ENCODE data around the gene ZNF134. TPM values are rescaled to one million over a fixed set of nuclear protein-coding genes. Genes with fewer than 3 reads are reported as not detected.
A peak's percentile ranks its signal among the peaks of the same experiment; 100 is the strongest.

Gene ZNF134
- total and polyA plus RNA-seq, 9 of the 15 experiments (the other 6 are each of a cell fraction or from before 2014, with no cell fraction given) = 1.3 to 10.0 (median 5.7) TPM

DNA sequence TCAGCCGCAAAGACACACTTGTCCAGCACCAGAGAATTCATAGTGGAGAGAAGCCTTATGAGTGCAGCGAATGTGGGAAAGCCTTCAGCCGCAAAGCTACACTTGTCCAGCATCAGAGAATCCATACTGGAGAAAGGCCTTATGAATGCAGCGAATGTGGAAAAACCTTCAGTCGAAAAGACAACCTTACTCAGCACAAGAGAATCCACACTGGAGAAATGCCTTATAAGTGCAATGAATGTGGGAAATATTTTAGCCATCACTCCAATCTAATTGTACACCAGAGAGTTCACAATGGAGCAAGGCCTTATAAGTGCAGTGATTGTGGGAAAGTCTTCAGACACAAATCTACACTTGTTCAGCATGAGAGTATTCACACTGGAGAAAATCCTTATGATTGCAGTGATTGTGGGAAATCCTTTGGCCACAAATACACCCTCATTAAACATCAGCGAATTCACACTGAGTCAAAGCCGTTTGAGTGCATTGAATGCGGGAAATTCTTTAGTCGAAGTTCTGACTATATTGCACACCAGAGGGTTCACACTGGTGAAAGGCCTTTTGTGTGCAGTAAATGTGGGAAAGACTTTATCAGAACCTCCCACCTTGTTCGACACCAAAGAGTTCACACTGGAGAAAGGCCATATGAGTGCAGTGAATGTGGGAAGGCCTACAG, 6.8 kb downstream of the ZNF134 start (continued):
- TF ChIP-seq, protein P1, sequence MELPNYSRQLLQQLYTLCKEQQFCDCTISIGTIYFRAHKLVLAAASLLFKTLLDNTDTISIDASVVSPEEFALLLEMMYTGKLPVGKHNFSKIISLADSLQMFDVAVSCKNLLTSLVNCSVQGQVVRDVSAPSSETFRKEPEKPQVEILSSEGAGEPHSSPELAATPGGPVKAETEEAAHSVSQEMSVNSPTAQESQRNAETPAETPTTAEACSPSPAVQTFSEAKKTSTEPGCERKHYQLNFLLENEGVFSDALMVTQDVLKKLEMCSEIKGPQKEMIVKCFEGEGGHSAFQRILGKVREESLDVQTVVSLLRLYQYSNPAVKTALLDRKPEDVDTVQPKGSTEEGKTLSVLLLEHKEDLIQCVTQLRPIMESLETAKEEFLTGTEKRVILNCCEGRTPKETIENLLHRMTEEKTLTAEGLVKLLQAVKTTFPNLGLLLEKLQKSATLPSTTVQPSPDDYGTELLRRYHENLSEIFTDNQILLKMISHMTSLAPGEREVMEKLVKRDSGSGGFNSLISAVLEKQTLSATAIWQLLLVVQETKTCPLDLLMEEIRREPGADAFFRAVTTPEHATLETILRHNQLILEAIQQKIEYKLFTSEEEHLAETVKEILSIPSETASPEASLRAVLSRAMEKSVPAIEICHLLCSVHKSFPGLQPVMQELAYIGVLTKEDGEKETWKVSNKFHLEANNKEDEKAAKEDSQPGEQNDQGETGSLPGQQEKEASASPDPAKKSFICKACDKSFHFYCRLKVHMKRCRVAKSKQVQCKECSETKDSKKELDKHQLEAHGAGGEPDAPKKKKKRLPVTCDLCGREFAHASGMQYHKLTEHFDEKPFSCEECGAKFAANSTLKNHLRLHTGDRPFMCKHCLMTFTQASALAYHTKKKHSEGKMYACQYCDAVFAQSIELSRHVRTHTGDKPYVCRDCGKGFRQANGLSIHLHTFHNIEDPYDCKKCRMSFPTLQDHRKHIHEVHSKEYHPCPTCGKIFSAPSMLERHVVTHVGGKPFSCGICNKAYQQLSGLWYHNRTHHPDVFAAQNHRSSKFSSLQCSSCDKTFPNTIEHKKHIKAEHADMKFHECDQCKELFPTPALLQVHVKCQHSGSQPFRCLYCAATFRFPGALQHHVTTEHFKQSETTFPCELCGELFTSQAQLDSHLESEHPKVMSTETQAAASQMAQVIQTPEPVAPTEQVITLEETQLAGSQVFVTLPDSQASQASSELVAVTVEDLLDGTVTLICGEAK (IDR thresholded peaks at IDR 0.05) = no peak
- TF ChIP-seq, protein P1 (CRISPR knock-in tag; IDR thresholded peaks at IDR 0.05) = no peak
- no peak for TF ChIP-seq ZNF695 (CRISPR knock-in tag; IDR thresholded peaks at IDR 0.05)
- no peak for TF ChIP-seq STAG1 (CRISPR knock-in tag; IDR thresholded peaks at IDR 0.05; ENCODE audit: borderline replicate concordance)
- no peak for TF ChIP-seq RBM22 (IDR thresholded peaks at IDR 0.05; ENCODE audit: low read depth, low read length, poor library complexity, severe bottlenecking)
- TF ChIP-seq HDAC1 (IDR thresholded peaks at IDR 0.05) = no peak
- TF ChIP-seq KDM1A (IDR thresholded peaks at IDR 0.05) = peak in 1 of 2 experiments; percentile 39; a peak in 1 of 4 replicates
- no peak for TF ChIP-seq FUS (optimal IDR thresholded peaks at IDR 0.05; ENCODE audit: low read depth, low read length)
- no peak for TF ChIP-seq HOXB6 (CRISPR knock-in tag; IDR thresholded peaks at IDR 0.05; ENCODE audit: borderline replicate concordance)
- TF ChIP-seq, protein P2, sequence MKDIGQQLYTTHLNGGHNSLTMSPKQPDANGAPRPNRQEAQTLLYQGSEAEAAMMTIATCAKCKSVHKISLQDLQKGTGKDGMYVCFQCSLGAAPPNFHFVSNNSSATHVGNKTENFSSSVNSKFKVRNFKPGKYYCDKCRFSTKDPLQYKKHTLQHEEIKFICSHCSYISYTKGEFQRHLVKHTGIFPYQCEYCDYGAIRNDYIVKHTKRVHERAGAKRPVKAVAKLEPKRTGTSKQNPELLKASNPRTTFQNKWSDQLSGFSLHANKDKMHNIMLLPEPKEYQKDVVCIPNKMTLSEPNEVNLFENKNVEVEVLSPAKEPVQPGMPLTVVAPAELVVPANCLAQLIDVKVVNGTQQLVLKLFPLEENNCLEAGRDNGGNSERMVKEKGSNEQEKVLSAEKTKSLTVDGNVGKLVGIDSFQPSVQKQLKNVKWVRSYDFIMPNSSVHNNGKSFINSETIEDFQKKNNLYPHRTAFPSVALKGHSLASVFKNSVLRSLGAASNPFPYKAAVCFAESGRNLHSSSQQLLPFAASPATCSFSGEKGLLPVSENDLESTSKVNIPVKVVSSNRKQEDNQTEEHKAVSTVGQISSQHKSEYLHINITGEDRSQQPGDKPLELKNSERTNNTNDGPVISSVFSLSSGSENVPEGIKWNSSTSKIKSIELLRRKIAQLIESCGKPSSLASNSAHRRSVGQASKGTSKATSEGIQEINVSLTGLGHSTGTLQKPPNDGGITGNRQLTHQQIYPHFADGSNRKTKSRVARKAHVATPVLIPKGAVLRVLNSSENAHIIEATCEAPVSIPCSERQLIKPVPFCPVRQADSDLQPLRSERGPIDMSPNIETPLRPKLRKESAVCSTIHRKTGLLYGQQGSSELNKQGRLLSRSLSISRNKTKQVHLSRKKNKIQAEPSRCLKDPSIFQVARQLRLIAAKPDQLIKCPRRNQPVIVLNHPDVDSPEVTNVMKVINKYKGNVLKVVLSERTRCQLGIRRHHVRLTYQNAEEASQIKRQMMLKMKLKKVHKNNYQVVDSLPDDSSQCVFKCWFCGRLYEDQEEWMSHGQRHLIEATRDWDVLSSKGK (CRISPR knock-in tag; IDR thresholded peaks at IDR 0.05) = no peak
- TF ChIP-seq, protein P3, sequence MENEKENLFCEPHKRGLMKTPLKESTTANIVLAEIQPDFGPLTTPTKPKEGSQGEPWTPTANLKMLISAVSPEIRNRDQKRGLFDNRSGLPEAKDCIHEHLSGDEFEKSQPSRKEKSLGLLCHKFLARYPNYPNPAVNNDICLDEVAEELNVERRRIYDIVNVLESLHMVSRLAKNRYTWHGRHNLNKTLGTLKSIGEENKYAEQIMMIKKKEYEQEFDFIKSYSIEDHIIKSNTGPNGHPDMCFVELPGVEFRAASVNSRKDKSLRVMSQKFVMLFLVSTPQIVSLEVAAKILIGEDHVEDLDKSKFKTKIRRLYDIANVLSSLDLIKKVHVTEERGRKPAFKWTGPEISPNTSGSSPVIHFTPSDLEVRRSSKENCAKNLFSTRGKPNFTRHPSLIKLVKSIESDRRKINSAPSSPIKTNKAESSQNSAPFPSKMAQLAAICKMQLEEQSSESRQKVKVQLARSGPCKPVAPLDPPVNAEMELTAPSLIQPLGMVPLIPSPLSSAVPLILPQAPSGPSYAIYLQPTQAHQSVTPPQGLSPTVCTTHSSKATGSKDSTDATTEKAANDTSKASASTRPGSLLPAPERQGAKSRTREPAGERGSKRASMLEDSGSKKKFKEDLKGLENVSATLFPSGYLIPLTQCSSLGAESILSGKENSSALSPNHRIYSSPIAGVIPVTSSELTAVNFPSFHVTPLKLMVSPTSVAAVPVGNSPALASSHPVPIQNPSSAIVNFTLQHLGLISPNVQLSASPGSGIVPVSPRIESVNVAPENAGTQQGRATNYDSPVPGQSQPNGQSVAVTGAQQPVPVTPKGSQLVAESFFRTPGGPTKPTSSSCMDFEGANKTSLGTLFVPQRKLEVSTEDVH (IDR thresholded peaks at IDR 0.05; ENCODE audit: low read depth, partially characterized antibody) = no peak
